Measurements from ENCODE around the gene PLCL2.

The PLCL2 gene

DNA sequence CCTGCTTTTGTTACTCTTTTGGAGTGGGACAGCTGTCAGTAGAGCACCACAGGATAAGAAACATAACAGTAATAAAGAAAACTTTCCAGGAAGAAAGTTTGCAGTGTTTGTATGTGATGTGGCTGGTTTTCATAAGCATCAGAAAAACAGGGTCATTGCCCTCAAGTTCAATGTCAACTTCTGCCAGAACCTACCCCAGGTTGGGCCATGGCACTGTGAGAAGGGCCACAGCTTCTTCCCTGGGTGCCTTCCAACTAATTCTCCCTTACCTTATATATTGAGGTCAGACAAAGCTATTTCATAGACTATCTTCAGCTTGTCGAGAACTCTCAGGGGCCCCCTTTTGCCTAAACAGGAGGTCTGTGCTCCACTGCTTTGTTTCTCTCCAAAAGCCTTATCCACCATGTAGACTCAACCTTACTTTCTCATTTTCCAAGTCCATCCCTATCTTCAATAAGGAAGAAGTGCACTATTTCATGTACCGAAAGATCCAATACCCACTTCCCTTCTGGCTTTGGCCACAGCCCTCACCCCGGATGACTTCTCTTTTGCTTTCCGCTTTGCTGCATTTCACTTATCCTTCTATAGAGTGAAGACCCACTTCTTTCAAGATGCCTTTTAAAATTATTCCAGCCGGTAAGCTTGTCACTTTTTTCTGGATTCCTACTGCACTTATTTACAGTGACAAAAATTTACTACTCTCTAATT is 38.2 kb upstream of the PLCL2 start:
- POLR2A ChIA-PET, result no interaction called here
- H3K4me3 ChIP-seq (ENCODE audit: low read depth, low read length), result no peak overlapping the region
- TF ChIP-seq, protein P1, sequence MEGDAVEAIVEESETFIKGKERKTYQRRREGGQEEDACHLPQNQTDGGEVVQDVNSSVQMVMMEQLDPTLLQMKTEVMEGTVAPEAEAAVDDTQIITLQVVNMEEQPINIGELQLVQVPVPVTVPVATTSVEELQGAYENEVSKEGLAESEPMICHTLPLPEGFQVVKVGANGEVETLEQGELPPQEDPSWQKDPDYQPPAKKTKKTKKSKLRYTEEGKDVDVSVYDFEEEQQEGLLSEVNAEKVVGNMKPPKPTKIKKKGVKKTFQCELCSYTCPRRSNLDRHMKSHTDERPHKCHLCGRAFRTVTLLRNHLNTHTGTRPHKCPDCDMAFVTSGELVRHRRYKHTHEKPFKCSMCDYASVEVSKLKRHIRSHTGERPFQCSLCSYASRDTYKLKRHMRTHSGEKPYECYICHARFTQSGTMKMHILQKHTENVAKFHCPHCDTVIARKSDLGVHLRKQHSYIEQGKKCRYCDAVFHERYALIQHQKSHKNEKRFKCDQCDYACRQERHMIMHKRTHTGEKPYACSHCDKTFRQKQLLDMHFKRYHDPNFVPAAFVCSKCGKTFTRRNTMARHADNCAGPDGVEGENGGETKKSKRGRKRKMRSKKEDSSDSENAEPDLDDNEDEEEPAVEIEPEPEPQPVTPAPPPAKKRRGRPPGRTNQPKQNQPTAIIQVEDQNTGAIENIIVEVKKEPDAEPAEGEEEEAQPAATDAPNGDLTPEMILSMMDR (IDR thresholded peaks at IDR 0.05; ENCODE audit: insufficient read depth, low read length, missing control alignments), result no peak
- DNase-seq (ENCODE audit: low read depth, low spot score), result no peak
- CTCF ChIA-PET, result no interaction called here

DNA sequence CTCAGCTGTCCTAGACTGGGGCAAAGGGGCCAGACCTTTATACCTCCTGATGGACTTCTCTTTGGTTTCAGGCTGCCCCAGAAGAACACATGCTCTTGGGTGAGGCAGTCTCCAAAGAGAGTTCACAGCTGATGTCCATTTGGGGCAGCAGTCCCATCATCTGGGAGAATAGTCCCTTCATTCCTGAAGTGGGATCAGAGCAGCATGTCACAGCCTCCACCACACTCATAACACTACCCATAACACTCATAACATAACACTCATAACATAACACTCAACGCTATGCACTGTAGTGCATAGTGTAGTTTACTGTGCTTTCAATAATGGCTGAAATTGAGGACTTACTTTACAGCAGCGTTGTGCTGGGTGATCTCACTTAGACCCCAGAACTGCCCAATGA is 36.7 kb upstream of the PLCL2 start:
- no peak for DNase-seq (ENCODE audit: low read depth, low spot score)
- ChIA-PET CTCF (no interaction called here), POLR2A (no interaction called here)
- TF ChIP-seq, protein P1 (IDR thresholded peaks at IDR 0.05; ENCODE audit: insufficient read depth, low read length, missing control alignments), result no peak
- no peak overlapping the region for H3K4me3 ChIP-seq (ENCODE audit: low read depth, low read length)

DNA sequence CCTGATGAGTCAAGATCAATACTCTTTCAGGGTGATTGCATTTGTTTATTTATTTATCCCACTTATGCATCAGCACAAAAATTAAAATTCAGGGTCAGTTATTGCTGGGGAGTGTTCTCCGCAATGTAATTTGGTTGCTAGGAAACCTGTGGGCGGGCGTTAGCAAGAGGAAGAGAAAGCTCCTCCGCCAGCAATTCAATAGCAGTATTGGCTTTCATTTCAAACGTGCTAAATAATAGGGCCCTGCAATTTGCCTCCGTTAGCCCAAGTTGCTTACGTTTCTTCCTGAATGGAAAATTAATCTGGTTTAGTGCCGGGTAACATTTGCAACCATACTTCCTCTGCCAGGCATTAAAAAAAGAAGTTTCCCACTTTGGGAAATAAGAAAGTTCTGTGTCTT is 35.5 kb upstream of the PLCL2 start:
- no peak overlapping the region for H3K4me3 ChIP-seq (ENCODE audit: low read depth, low read length)
- TF ChIP-seq, protein P1 (IDR thresholded peaks at IDR 0.05; ENCODE audit: insufficient read depth, low read length, missing control alignments), result no peak
- CTCF ChIA-PET, result interaction anchor here (1.0 kb wide), 1 partner anchor 35 kb away, joined by 4 read pairs; no protein-coding TSS in a partner anchor
- DNase-seq (ENCODE audit: low read depth, low spot score), result no peak
- POLR2A ChIA-PET, result no interaction called here

DNA sequence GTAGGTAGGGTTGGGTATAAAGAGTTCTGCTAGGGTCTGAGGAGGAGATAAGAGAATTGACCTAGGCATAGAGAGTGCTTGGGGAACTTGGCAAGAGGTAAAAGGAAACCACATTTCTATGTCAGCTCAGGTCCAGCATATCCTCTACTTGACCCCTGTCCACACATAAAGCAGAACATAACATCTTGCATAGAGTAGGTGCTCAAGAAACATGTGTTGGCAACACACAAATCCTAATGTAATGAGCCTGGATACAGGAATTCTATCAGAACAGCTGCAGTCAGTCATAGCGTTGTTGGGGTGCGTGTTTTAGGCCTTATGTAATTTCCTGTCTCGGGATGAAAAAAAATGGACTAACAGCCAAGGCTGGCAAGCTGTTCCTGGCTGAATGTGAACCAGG is 35.0 kb upstream of the PLCL2 start:
- TF ChIP-seq, protein P1 (IDR thresholded peaks at IDR 0.05; ENCODE audit: insufficient read depth, low read length, missing control alignments), result no peak
- ChIA-PET POLR2A (no interaction called here), CTCF (interaction anchor here (1.0 kb wide), 1 partner anchor 34 kb away, joined by 4 read pairs; no protein-coding TSS in a partner anchor)
- no peak overlapping the region for H3K4me3 ChIP-seq (ENCODE audit: low read depth, low read length)
- DNase-seq (ENCODE audit: low read depth, low spot score), result no peak

DNA sequence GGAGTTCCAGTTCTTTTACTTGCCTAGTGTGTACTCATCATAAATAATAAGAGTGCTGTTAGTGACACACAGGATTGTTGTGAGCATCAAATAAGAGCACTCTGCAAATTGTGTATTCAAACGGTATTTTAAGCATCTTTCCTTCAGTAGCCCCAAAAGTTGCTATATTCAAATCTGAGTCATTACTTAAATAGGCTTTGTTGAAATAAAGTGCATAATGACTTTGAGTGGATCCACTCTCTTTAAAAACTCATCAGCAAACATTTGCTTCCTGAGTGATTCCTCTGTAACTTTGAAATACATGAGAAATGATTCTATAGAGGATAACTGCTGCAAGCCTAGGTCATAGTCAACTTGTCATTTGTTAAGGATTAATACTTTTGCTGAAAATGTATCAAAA is 29.3 kb upstream of the PLCL2 start:
- POLR2A ChIA-PET, result no interaction called here
- CTCF ChIA-PET, result no interaction called here
- DNase-seq (ENCODE audit: low read depth, low spot score), result no peak
- TF ChIP-seq, protein P1 (IDR thresholded peaks at IDR 0.05; ENCODE audit: insufficient read depth, low read length, missing control alignments), result no peak
- no peak overlapping the region for H3K4me3 ChIP-seq (ENCODE audit: low read depth, low read length)

DNA sequence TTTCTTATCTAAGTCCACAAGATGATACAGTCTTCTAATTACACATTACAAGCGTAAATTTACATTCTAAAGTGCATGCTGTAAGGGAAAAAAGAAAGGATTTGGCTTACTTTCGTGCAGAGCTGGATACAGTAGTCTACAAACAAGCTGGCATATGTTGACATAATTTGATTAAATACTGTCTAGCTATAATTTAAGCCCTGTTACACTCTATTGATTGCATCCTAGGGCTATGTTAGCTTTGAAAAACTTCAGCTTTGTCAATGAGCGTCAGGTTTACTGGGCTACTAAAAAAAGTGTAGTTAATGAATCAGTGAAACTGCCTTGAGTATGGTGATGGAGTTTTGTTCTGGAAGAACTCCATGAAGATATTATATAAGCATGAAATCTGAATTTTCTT is 24.5 kb upstream of the PLCL2 start:
- ChIA-PET POLR2A (no interaction called here), CTCF (no interaction called here)
- H3K4me3 ChIP-seq (ENCODE audit: low read depth, low read length), result no peak overlapping the region
- TF ChIP-seq, protein P1 (IDR thresholded peaks at IDR 0.05; ENCODE audit: insufficient read depth, low read length, missing control alignments), result no peak
- no peak for DNase-seq (ENCODE audit: low read depth, low spot score)
